Spleen (tissue), 11 donors: ENCODE measurements around the gene RASA3. TPM values are rescaled to one million over a fixed set of nuclear protein-coding genes. Genes with fewer than 3 reads are reported as not detected.
"Not testable (repeated sequence)": the region's sequence is repeated elsewhere in the genome, so short reads cannot be mapped to it uniquely, and the experiment has no call there.

ENCODE experiments used
- DNase-seq: peaks from one replicate; pipeline ENCODE4 v3.0.0-alpha.2; 2020
- H3K27ac ChIP-seq, 8 donors: fragments of 200-600 bp; sonication (generic) in 7 of 8; 1 replicate in 4 of 8; 2 replicates in 4 of 8; pipeline versions ENCODE4 v1.5.0 to v1.8.0; 2016 to 2021; ENCODE audit warnings: inconsistent platforms in 4 of 8, mild to moderate bottlenecking in 4 of 8, moderate library complexity in 1 of 8
- H3K27me3 ChIP-seq, 7 donors: fragments of 200-600 bp; sonication (generic) in 6 of 7; replicated peaks in 1 of 7; 1 replicate in 4 of 7; 2 replicates in 3 of 7; pipeline versions ENCODE4 v1.5.0 to v1.8.0; 2016 to 2021; ENCODE audit warnings: inconsistent platforms in 3 of 7, mild to moderate bottlenecking in 1 of 7
- H3K36me3 ChIP-seq, 6 donors: fragments of 200-600 bp; sonication (generic) in 5 of 6; 1 replicate in 4 of 6; 2 replicates in 2 of 6; pipeline versions ENCODE4 v1.5.0 to v1.8.0; 2016 to 2021; ENCODE audit warnings: inconsistent platforms in 2 of 6
- H3K4me1 ChIP-seq, 6 donors: fragments of 200-600 bp; sonication (generic) in 5 of 6; 1 replicate in 3 of 6; 2 replicates in 3 of 6; pipeline versions ENCODE4 v1.5.0 to v1.8.0; 2016 to 2021; ENCODE audit warnings: inconsistent platforms in 3 of 6
- H3K4me3 ChIP-seq, 8 donors: fragments of 200-600 bp; sonication (generic) in 7 of 8; 1 replicate in 4 of 8; 2 replicates in 4 of 8; pipeline versions ENCODE4 v1.5.0 to v1.8.0; 2016 to 2021; ENCODE audit warnings: inconsistent platforms in 4 of 8, mild to moderate bottlenecking in 4 of 8, moderate library complexity in 2 of 8
- H3K9me3 ChIP-seq, 8 donors: fragments of 200-600 bp; sonication (generic) in 7 of 8; 1 replicate in 4 of 8; 2 replicates in 4 of 8; pipeline versions ENCODE4 v1.5.0 to v1.8.0; 2016 to 2021; ENCODE audit warnings: inconsistent platforms in 4 of 8
- CTCF ChIP-seq, 11 experiments: fragments of 200-600 bp in 7 of 11; fragments of 450-650 bp in 4 of 11; sonication (generic) in 4 of 11; IDR thresholded peaks in 8 of 11; conservative IDR thresholded peaks in 3 of 11; 1 replicate in 7 of 11; 2 replicates in 4 of 11; pipeline versions ENCODE4 v1.4.0 to v1.8.0; 2016 to 2021; ENCODE audit warnings: antibody characterized with exemption in 11 of 11, inconsistent platforms in 4 of 11, mild to moderate bottlenecking in 1 of 11
- POLR2A ChIP-seq, 3 donors: fragments of 450-650 bp; IDR thresholded peaks; one replicate each; pipeline ENCODE4 v1.5.1; 2017; ENCODE audit warnings: antibody characterized with exemption in 3 of 3, mild to moderate bottlenecking in 1 of 3
- POLR2AphosphoS5 ChIP-seq, 3 donors: sonication (generic); formaldehyde crosslinking; IDR thresholded peaks; one replicate each; pipeline ENCODE4 v1.5.1; 2017; ENCODE audit warnings: antibody characterized with exemption in 3 of 3
- WGBS, 5 donors: extraction: QIAGEN DNeasy Blood & Tissue Kit in 3 of 5; methylation state at CpG; one replicate each; pipeline versions ENCODE4 v1.1.5 to v1.1.7; 2013 to 2018; 5-methylcytosine and 5-hydroxymethylcytosine counted together
- intact Hi-C: fragments of 100-400 bp; cut with DNase I; formaldehyde crosslinking; loops from one replicate; pipeline ENCODE4 v1.15.0; 2023; ENCODE audit warnings: low total_unique reads
- polyA plus RNA-seq, 3 donors: library from polyadenylated mRNA; stranded (reverse); fragments of 200-250 nt; gene quantifications; one replicate each; pipeline ENCODE4 v1.2.1, GENCODE V29; 2013
- total RNA-seq, 7 donors: library from RNA; depleted of rRNA in 3 of 7; stranded (reverse); fragments of >200 nt in 3 of 7; fragmentation: NEBNext Ultra II Directional in 4 of 7; extraction: Animal tissue kit (Norgen Biotek cat#: 25700) in 4 of 7; gene quantifications; one replicate each; pipeline versions ENCODE4 v1.1.0 to v1.2.1, GENCODE V29; 2016 to 2021
- donor health status: healthy with polysubstance abuse.
- donor health status: DM: no; HTN: no; CAD: no; lungs with moderate emphysema.
- donor health status: DM: no; HTN: no; CAD: no.
- donor health status: Bipolar disorder and iron deficiency.
- donor health status: healthy.
- donor health status: DM: no; HTN: no; CAD: no.
- donor health status: DM: yes; HTN: yes; CAD: no.

The RASA3 gene
- total and polyA plus RNA-seq, 10 donors, result 11.7 to 52.8 (median 47.7) TPM

- Histone ChIP-seq H3K4me3 (peak overlapping the region in 1 of 8 donors; percentile 42), H3K27ac (peak overlapping the region in 7 of 8 donors; percentile 55 to 83 (median 73)), H3K4me1 (peaks cover 32 to 80% (median 75%) of the 10 kb centered on the region in 6 donors), H3K36me3 (peaks cover 0 to 12% (median 0%) of the 10 kb centered on the region in 6 donors), H3K9me3 (no peaks in the 10 kb centered on the region), H3K27me3 (no peaks in the 10 kb centered on the region)
- intact Hi-C loops, result no loop called here
- TF ChIP-seq POLR2A (IDR thresholded peaks at IDR 0.05) (no peak), POLR2AphosphoS5 (IDR thresholded peaks at IDR 0.05) (peak in 1 of 3 donors; percentile 44)
- DNase-seq, result no peak
- 12 to 42% (median 27%) methylated on average over 9 to 14 of the region's 14 CpGs for WGBS, 5 donors
Observed at GRCh38 chr13:114119196-114119595, 13.2 kb downstream of the RASA3 start.

- DNase-seq, result peak; percentile 56
- intact Hi-C loops, result no loop called here
- H3K4me1 ChIP-seq, result peaks cover 28 to 78% (median 73%) of the 10 kb centered on the region in 6 donors
- H3K27me3 ChIP-seq, result no peaks in the 10 kb centered on the region
- peaks cover 0 to 11% (median 0%) of the 10 kb centered on the region in 6 donors for H3K36me3 ChIP-seq
- TF ChIP-seq POLR2AphosphoS5 (IDR thresholded peaks at IDR 0.05), result no peak
- TF ChIP-seq CTCF (IDR thresholded peaks at IDR 0.05 in 8 of 11, conservative IDR thresholded peaks at IDR 0.05 in 3 of 11), result no peak
- no peak for TF ChIP-seq POLR2A (IDR thresholded peaks at IDR 0.05)
- H3K4me3 ChIP-seq, result peak overlapping the region in 1 of 8 donors; percentile 42
- no peaks in the 10 kb centered on the region for H3K9me3 ChIP-seq
- peak overlapping the region; percentile 24 to 83 (median 70) for H3K27ac ChIP-seq
- whole genome bisulfite sequencing, 5 donors, result 48 to 51% (median 50%) methylated on average over 10 to 11 of the region's 11 CpGs
Observed at GRCh38 chr13:114118511-114119123, 13.8 kb downstream of the RASA3 start.

GRCh38 chr13:114118086-114118485 is 14.3 kb downstream of the RASA3 start:
- peaks cover 0 to 15% (median 0%) of the 10 kb centered on the region in 6 donors for H3K36me3 ChIP-seq
- H3K4me3 ChIP-seq, result no peak overlapping the region
- no peaks in the 10 kb centered on the region for H3K9me3 ChIP-seq
- intact Hi-C loops, result no loop called here
- WGBS, 5 donors, result 68 to 77% (median 70%) methylated on average over 6 of the region's 6 CpGs
- peak overlapping the region; percentile 24 to 83 (median 70) for H3K27ac ChIP-seq
- H3K4me1 ChIP-seq, result peaks cover 23 to 75% (median 67%) of the 10 kb centered on the region in 6 donors
- no peak for TF ChIP-seq CTCF (IDR thresholded peaks at IDR 0.05 in 8 of 11, conservative IDR thresholded peaks at IDR 0.05 in 3 of 11)
- no peak for TF ChIP-seq POLR2AphosphoS5 (IDR thresholded peaks at IDR 0.05)
- no peak for TF ChIP-seq POLR2A (IDR thresholded peaks at IDR 0.05)
- peak; percentile 28 for DNase-seq
- H3K27me3 ChIP-seq, result no peaks in the 10 kb centered on the region

- Histone ChIP-seq H3K36me3 (peaks cover 0 to 22% (median 0%) of the 10 kb centered on the region in 6 donors), H3K4me1 (peaks cover 21 to 75% (median 61%) of the 10 kb centered on the region in 6 donors), H3K27ac (peak overlapping the region in 1 of 8 donors; percentile 83)
- H3K9me3 ChIP-seq, intact Hi-C loops, H3K4me3 ChIP-seq, H3K27me3 ChIP-seq: not testable (repeated sequence)
- 88 to 93% (median 92%) methylated on average over 20 of the region's 20 CpGs for WGBS, 5 donors
- peak; percentile 31 for DNase-seq
Observed at GRCh38 chr13:114117341-114117874, 15.0 kb downstream of the RASA3 start.

GRCh38 chr13:114116734-114117133 is 15.7 kb downstream of the RASA3 start:
- H3K36me3 ChIP-seq, result peaks cover 0 to 27% (median 0%) of the 10 kb centered on the region in 6 donors
- 87 to 95% (median 93%) methylated on average over 17 of the region's 17 CpGs for WGBS, 5 donors
- H3K27me3 ChIP-seq, result no peaks in the 10 kb centered on the region
- no peak for TF ChIP-seq POLR2AphosphoS5 (IDR thresholded peaks at IDR 0.05)
- TF ChIP-seq CTCF (IDR thresholded peaks at IDR 0.05 in 8 of 11, conservative IDR thresholded peaks at IDR 0.05 in 3 of 11), result no peak
- no peak for TF ChIP-seq POLR2A (IDR thresholded peaks at IDR 0.05)
- H3K9me3 ChIP-seq, result no peaks in the 10 kb centered on the region
- H3K4me1 ChIP-seq, result peaks cover 18 to 75% (median 55%) of the 10 kb centered on the region in 6 donors
- no peak for DNase-seq
- intact Hi-C loops, result no loop called here
- no peak overlapping the region for H3K4me3 ChIP-seq
- H3K27ac ChIP-seq, result no peak overlapping the region
